Testis (tissue), 3 donors: ENCODE results near the gene NRF1. TPM values are rescaled to one million over a fixed set of nuclear protein-coding genes. Genes with fewer than 3 reads are reported as not detected.

Experiments used
- DNase-seq: peaks from one replicate; pipeline ENCODE4 v3.0.0-alpha.2; 2019
- H3K27ac ChIP-seq, 2 donors: fragments of 200-600 bp; sonication (generic); one replicate each; pipeline ENCODE4 v1.5.1; 2019
- H3K27me3 ChIP-seq: fragments of 200-600 bp; sonication (generic); one replicate; pipeline ENCODE4 v1.5.1; 2019
- H3K36me3 ChIP-seq: fragments of 200-600 bp; sonication (generic); one replicate; pipeline ENCODE4 v1.5.1; 2017; ENCODE audit warnings: low read depth; ENCODE audit errors: missing control alignments
- H3K4me1 ChIP-seq: fragments of 200-600 bp; sonication (generic); one replicate; pipeline ENCODE4 v1.5.1; 2019
- H3K4me3 ChIP-seq, 2 donors: fragments of 200-600 bp; sonication (generic); one replicate each; pipeline ENCODE4 v1.5.1; 2017 to 2019
- H3K9me3 ChIP-seq: fragments of 200-600 bp; sonication (generic); one replicate; pipeline ENCODE4 v1.5.1; 2017
- CTCF ChIP-seq, 3 experiments: fragments of 450-650 bp in 2 of 3; fragments of 200-600 bp in 1 of 3; sonication (generic) in 1 of 3; IDR thresholded peaks; one replicate each; pipeline ENCODE4 v1.5.1; 2016 to 2019; ENCODE audit warnings: antibody characterized with exemption in 3 of 3, mild to moderate bottlenecking in 2 of 3, moderate library complexity in 1 of 3
- POLR2A ChIP-seq: fragments of 450-650 bp; IDR thresholded peaks from one replicate; pipeline ENCODE4 v1.6.1; 2017; ENCODE audit warnings: antibody characterized with exemption, mild to moderate bottlenecking, moderate library complexity
- WGBS, 2 donors: methylation state at CpG; one replicate each; pipeline ENCODE4 v1.1.5; 2018; 5-methylcytosine and 5-hydroxymethylcytosine counted together
- intact Hi-C: fragments of 100-400 bp; cut with DNase I; formaldehyde crosslinking; loops from one replicate; pipeline ENCODE4 v1.15.1; 2023; ENCODE audit warnings: low total_unique reads
- polyA plus RNA-seq: library from polyadenylated mRNA; stranded (reverse); fragments of 350-450 nt; fragmentation: Illumina TruSeq; extraction: RNeasy Lipid Tissue Mini Kit (QIAGEN cat#74804); gene quantifications from one replicate; pipeline ENCODE4 v1.2.3, GENCODE V29; 2014; ENCODE audit warnings: low read depth, low replicate concordance; ENCODE audit not compliant: insufficient read depth
- total RNA-seq, 2 donors: library from RNA; depleted of rRNA; stranded (reverse); fragments of >200 nt; gene quantifications; one replicate each; pipeline ENCODE4 v1.2.3, GENCODE V29; 2016

NRF1 gene
- total and polyA plus RNA-seq, 3 donors from 2014 or later, result 16.9 to 41.6 (median 26.9) TPM

- TF ChIP-seq POLR2A (no peak), CTCF (IDR thresholded peaks at IDR 0.05) (no peak)
- no peak overlapping the region for H3K4me3 ChIP-seq
- no peaks in the 10 kb centered on the region for H3K27me3 ChIP-seq
- H3K27ac ChIP-seq, result no peak overlapping the region
- H3K9me3 ChIP-seq, result no peaks in the 10 kb centered on the region
- 74 to 85% methylated on average over 1 of the region's 1 CpG for WGBS, 2 donors
- no peak for DNase-seq
- intact Hi-C loops, result no loop called here
- no peaks in the 10 kb centered on the region for H3K4me1 ChIP-seq
- H3K36me3 ChIP-seq, result no peaks in the 10 kb centered on the region
These were observed 73.3 kb downstream of the NRF1 start for GRCh38 chr7:129684777-129685176.

- no peak for DNase-seq
- Histone ChIP-seq H3K27ac (no peak overlapping the region), H3K4me3 (no peak overlapping the region), H3K4me1 (no peaks in the 10 kb centered on the region), H3K36me3 (no peaks in the 10 kb centered on the region), H3K27me3 (no peaks in the 10 kb centered on the region), H3K9me3 (no peaks in the 10 kb centered on the region)
- TF ChIP-seq POLR2A (no peak), CTCF (IDR thresholded peaks at IDR 0.05) (no peak)
- intact Hi-C loops, result no loop called here
- 95 to 100% methylated on average over 2 of the region's 2 CpGs for WGBS, 2 donors
These were observed 74.5 kb downstream of the NRF1 start for GRCh38 chr7:129686063-129686462.

- Histone ChIP-seq H3K36me3 (no peaks in the 10 kb centered on the region), H3K4me1 (no peaks in the 10 kb centered on the region), H3K27me3 (no peaks in the 10 kb centered on the region), H3K9me3 (no peaks in the 10 kb centered on the region), H3K27ac (no peak overlapping the region), H3K4me3 (no peak overlapping the region)
- 89 to 91% methylated on average over 5 of the region's 5 CpGs for WGBS, 2 donors
- intact Hi-C loops, result no loop called here
- DNase-seq, result no peak
- TF ChIP-seq POLR2A (no peak), CTCF (IDR thresholded peaks at IDR 0.05) (no peak)
These were observed 77.1 kb downstream of the NRF1 start for GRCh38 chr7:129688503-129689222.

- H3K4me3 ChIP-seq, result no peak overlapping the region
- no peaks in the 10 kb centered on the region for H3K9me3 ChIP-seq
- no peaks in the 10 kb centered on the region for H3K4me1 ChIP-seq
- H3K36me3 ChIP-seq, result no peaks in the 10 kb centered on the region
- H3K27ac ChIP-seq, result no peak overlapping the region
- WGBS, 2 donors, result 97 to 98% methylated on average over 6 of the region's 6 CpGs
- intact Hi-C loops, result no loop called here
- H3K27me3 ChIP-seq, result no peaks in the 10 kb centered on the region
- no peak for DNase-seq
- TF ChIP-seq CTCF (IDR thresholded peaks at IDR 0.05) (no peak), POLR2A (no peak)
These were observed 78.6 kb downstream of the NRF1 start for GRCh38 chr7:129689995-129690581.

GRCh38 chr7:129690701-129691100, 79.2 kb downstream of the NRF1 start:
- TF ChIP-seq CTCF (IDR thresholded peaks at IDR 0.05) (no peak), POLR2A (no peak)
- no peaks in the 10 kb centered on the region for H3K9me3 ChIP-seq
- H3K4me3 ChIP-seq, result no peak overlapping the region
- H3K4me1 ChIP-seq, result no peaks in the 10 kb centered on the region
- no peaks in the 10 kb centered on the region for H3K36me3 ChIP-seq
- no peak for DNase-seq
- no peak overlapping the region for H3K27ac ChIP-seq
- no peaks in the 10 kb centered on the region for H3K27me3 ChIP-seq
- 84 to 97% methylated on average over 4 of the region's 4 CpGs for WGBS, 2 donors
- intact Hi-C loops, result no loop called here
